Skin of body (tissue), 2 donors: ENCODE results near the gene RASA2. TPM values are rescaled to one million over a fixed set of nuclear protein-coding genes. Genes with fewer than 3 reads are reported as not detected.

Experiments
- DNase-seq: peaks from one replicate; lab custom pipeline; 2025; lab: John Stamatoyannopoulos, UW
- total RNA-seq: library from RNA; depleted of rRNA; stranded (reverse); fragments of >200 nt; gene quantifications from one replicate; pipeline ENCODE4 v1.2.3, GENCODE V29; 2014

RASA2 gene
- total RNA-seq, 1 donor from 2014 or later = 23.3 TPM

DNA sequence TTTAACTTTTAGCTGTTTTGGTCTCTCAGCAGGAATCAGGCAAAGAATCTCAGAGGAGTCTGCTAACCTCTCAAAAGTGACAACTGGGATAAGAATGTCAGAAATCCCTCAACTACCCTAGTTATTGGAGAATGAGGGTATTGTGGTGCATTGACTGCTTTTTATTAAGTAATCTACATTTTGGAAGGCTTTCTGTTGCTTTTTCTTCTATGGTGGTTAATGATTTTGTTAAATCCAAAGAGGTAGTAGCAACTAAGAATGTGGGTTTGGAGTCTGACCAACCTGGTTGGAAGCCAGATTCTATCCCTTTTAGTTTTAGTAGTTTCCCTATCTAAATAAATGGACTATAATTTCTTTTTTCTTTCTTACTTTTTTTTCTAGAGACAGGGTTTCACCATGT lies 156.6 kb downstream of the RASA2 start:
- DNase-seq = no peak

DNA sequence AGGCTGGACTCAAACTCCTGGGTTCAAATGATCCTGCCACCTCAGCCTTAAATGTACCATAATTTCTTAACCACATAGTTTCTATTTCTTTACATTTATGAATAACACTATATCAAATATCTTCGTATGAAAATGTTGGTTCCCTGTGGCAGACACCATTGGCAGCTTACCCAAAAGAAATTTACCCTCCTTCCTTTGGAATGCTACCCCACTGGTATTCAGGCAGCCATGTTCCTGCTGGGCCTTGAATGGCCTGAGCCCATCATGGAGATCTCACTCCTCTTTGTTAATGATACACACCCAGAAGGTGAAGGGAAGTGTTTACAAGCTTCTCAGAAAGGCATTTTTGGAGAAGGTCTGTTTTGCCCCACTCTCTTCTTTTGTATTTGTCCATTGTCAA lies 157.0 kb downstream of the RASA2 start:
- DNase-seq = no peak

DNA sequence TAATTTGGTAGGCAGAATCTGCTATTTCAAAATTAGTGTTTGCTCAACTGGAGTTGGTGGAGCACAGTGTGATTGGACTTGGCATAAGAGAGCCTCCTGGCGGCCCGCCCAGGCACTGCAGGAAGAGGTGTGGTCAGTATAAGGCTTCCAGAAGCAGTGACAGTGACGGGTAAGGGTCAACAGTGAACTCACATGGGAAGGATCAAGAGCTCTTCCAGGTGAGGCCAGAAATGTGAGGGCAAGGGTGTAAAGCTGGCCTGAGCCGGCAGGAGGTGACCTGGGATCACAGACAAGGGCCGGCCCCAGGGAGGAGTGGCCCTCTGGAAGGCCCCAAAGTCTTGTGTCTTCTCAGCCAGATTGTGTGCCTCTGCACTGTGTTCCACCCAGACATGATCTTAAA lies 158.1 kb downstream of the RASA2 start:
- DNase-seq = no peak

DNA sequence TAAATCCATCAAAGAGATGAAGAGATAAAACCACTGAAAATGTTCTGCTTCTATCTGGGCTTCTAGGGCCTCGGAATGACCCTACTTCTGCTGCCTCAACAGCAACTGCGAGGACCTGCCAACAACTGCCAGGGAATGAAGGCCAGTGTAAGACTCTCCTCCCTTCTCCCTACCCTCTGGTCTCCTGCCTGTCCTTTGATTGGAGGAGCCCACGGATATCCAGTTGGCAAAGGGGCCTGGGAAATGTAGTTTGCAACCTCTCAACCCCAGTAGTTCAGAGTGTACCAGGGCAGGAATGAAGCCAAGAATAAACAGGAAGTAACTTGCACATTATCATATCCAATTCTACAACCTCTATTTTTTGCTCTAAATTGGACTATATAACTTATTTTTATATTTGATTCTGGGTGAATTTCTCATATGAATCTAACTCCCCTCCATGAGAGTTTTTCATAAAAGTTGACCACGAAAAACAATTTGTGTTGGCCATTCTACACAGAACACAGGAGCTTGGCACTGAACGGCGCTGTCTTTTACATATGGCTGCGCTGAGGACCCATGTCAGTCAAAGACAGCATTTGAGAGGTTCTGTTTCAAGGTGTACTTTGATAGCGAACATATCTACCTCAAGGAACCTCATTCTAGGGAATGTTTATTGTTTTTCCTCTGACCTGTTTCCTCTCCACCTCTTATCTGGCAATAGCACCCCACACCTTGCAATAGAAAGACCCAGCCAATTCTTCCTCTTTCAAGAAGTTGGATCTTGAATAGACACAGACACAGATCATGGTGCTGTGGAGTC lies 160.1 kb downstream of the RASA2 start:
- DNase-seq = peak; percentile 5

DNA sequence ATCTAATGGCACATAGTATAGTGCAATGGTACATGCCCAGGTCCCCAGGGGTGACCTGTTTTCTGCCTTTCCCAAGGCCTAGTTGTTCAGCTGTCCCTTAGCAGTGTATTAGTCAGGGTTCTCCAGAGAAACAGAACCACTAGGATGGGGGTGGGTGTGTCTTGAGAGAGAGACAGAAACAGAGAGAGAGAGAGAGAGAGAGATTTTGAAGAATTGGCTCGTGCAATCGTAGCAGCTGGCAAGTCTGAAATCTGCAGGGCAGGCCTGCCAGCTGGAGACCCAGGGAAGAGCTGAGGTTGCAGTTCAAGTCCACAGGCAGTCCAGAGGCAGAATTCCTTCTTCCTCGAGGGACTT lies 160.7 kb downstream of the RASA2 start:
- no peak for DNase-seq

DNA sequence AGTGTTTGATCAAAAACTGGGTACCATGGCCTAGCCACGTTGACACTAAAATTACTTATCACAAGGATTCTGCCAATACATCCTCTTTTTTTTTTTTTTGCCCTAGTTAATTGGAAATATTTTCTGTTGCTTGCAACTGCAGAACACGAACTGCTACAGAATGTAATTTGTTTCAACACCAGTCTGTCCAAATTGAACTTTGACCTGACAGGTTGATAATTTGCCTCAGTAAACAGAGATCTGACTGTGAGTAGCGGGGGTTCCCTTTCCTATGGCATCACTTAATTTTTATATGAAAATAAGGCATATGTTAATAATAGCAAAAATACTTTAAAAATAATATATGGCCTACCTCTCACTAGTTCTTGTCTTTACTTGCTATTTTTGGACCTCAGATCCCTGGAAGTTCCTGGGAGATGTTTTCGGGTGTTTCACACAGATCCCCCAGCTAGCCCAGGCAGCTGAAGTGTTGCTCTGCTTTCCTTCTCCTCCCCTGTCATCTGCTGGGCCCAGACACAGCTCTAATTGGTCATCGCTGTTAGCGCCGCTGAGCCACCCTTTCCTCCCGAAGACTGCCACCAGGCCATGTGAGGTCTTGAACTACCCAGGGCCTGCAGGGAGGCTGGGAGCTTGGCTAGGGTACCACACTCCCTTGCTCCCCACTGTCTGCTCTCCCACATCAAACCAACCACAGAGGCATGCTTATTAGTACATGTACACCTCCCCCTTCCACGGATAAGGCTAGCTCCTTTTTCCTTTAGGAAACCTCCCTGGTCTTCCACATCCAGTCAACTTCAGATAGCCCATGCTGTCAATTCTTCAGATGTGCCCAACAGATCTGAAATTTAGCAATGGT lies 161.5 kb downstream of the RASA2 start:
- no peak for DNase-seq

DNA sequence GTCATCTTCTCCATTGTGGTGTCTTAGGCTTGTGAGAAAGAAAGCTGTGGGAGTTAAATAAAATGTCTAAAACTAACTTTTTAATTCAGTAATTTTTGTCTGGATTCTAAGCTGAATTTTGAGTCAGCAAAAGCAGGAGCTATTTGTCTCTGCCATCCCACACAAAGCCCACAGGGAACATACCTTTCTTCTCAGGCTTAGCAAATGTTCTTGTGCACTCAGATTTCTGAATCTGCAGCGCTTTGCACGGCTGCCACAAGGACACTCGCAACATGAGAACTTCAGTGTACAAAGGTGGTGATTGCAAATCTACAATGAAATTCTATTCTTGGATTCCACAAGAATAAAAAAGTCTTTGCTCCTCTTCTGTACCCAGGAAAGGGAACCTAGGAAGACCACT lies 163.0 kb downstream of the RASA2 start:
- no peak for DNase-seq

DNA sequence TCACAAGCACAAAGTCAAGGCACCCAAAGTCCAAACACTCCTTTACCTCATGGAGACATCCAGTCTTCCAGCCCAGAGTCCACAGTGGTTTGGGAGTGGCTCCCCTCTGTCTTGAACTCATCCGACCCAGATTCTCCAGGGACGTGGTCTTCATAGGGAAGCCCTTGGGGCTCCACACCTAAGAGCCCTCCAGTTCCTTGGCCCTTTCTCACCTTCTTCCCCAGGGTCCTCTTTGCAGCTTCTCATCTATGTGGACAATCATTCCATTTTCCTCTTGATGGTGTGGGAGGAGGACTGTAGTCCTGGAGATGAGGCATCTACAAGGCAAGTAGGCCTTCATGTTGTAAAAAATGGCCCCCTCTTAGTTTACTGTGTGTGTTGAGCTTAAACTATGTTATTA lies 164.0 kb downstream of the RASA2 start:
- no peak for DNase-seq

DNA sequence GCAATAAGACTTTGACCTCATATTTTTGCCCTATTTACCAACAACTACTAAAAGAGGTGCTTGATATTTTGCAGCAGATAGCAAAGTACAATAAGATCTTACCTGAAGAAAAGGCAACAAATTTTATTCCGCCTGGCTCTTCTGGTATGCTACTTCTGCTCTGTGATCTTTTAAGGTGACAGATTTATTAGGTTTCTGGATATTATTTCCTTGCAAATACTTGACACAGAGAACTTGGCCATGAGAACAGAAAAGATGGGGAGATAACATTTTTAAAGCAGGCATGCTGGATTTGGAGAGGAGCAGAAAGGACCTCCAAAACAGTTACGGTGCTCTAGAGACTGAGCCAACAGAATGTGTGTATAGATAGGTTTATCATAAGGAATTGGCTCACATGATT lies 164.6 kb downstream of the RASA2 start:
- no peak for DNase-seq

DNA sequence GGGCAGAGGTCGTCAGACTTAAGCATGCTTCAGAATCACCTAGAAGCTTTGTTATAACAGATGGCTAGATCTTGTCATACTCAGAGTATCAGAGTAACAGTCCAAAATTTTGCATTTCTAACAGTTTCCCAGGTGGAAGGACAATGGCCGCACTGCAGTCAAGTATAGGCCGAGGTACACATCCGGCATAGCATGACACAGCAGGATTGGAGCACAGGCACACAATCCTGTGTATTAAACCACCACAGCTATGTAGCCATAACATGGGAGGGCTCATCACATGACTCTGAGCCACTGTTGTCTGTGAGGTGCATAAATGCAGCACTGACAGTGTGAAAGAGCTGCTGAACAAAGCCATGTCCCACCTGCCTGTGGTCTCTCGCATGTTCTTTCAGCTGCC lies 165.5 kb downstream of the RASA2 start:
- no peak for DNase-seq

DNA sequence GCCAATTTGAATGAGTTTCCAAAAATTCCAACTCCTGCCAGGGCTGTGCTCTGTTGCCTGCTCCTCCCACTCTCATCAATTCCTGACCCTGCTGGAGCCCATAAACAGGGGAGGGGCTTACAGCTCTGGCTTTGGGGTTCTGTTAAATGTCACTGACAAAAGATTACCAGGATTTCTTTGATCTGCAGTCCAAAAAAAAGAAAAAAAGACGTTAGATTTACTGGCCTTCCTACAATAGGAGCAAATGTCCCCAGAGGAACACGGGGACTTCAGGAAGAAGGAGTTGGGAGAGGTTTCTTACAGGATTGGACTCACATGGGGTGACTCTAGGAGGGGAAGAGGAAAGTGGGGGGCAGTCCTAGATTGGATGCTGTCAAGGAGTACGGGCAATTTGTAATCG lies 167.0 kb downstream of the RASA2 start:
- DNase-seq = no peak

DNA sequence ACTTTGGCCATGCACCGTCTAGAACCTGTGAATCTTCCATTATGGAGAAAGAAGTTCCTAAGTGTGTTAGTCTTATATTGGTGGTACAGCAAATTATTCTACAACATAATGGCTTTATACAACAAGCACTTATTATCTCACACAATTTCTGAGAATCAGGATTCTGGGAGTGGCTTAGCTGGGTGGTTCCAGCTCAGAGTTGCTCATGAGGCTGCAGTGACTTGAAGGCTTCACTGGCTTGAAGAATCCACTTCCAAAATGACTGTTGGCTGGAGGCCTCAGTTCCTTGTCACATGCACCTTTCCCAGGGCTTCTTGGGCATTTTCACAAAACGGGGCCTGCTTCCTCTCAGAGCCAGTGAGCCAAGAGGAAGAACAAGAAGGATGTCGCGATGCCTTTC lies 169.0 kb downstream of the RASA2 start:
- no peak for DNase-seq

DNA sequence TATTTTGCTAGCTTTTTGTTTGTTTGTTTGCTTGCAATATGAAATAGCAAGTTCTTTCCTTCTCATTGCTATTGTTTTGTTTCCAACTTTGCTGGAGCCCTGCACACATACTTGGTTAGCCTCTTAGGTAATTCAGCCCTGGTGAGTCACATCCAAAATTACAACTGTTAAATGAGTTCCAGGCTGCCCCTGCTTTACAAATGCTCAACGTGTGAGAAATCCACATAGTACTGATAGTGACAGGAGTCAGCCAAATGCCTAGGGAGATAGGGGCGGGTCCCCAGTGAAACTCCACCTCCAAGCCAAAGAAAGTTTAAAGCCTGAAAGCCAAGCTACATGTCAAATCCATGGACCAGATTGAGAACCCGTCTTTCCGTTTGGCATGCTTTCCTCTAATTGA lies 169.9 kb downstream of the RASA2 start:
- DNase-seq = no peak

DNA sequence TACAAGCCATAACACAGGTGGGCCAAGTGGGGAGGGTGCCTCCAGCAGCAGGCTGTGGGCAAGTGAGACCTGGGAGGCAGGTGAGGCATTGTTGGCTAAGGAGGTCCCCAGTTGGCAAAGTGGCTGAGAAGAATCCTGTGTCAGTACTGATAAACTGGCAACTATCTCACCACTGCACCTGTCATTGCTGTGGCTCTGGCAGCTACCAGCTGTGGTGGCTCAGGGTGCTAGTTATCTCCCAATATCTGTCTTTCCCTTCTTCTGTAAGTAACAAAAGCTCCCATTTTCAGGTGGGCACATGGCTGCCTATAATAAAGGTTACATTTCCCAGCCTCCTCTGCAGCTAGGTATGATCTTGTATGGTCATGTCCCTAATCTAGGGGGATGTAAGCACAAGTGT lies 170.7 kb downstream of the RASA2 start:
- no peak for DNase-seq

DNA sequence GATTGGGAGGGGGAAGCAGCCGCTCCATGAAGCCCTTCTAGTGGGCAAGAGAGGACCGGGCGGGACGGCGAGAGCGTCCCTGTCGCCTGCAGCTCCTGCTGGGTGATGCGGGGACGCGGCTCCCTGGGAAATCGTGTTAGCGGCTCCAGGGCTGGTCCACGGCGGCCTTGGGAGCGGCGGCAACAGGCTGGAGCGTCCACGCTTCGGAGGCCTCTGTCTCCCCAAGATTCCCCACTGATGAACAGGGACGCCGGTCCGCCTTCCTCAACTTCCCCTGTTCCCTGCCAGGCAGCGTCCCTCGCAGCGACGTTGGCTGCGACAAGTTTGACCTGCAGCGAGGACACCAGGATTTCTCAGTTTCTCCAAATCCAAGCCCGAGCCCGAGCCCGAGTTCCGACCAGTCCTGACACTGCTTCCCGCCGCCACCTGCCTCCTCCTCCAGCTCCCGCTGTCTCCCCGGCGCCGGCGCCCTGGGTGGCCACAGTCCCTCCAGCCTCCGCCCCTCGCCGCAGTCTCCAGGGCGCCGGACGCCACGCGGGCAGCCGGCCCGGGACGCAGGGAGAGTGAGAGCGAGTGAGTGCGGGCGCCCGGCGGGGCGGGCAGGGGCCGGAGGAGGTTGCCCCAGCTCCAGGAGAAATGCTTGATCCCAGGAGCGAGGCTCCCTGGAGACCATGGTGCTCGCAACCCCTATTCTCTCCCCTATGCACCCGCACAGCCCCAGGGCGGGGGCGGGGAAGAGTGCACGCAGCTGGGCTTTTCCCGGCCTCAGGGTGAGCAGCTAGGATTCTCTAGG lies 173.2 kb downstream of the RASA2 start:
- DNase-seq = no peak

DNA sequence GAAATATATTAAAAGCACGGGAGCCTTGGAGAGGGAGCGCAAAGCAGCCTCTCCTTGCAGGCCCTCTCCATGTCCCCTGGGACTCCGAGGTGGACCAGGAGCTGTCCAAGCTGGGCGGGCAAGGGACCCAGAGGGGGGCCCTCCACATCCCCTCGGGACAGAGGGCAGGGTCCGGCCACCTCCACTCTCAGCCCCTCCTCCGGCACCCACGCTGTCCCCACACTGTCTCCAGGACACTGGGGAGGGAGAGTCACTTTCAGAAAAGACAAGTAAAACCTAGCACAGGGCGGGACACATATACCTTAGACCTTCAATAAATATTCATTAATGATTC lies 173.8 kb downstream of the RASA2 start:
- no peak for DNase-seq

DNA sequence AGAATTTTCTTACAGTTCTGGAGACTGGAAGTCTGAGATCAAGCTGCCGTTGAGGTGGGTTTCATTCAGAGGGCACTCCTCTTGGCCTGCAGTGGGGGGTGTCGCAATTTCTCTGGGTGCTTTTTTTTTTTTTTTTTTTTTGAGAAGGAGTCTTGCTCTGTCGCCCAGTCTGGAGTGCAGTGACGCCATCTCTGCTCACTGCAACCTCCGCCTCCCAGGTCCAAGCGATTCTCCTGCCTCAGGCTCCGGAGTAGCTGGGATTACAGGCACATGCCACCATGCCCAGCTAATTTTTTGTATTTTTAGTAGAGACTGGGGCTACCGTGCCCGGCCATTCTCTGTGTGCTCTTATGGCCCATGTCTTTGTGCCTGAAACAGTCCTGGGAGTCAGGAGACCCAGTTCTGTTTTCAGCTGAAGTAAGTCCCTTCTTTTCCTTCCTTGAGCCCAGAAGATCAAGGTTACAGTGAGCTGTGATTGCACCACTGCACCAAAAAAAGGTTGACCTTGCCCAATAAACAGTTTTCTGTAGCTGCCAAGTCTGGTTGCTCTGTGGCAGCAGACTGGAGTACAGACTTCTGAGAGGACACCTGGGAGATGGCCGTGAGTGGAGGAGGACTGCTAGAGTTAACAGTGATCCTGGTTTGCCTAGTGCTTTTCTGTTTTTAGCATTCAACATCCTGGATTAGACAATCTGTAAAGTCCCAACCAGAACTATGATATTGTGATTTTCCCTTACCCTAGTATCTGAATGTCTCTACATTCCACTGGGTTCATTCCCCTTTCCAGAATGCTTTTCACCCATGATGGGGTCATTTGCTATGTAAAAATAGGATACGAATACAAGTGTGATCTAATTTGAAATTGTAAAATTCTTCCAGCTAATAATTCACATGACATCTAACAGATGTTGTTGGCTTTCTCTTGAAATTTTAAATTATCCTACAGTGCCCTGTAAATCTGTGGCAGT lies 174.7 kb downstream of the RASA2 start:
- DNase-seq = no peak

DNA sequence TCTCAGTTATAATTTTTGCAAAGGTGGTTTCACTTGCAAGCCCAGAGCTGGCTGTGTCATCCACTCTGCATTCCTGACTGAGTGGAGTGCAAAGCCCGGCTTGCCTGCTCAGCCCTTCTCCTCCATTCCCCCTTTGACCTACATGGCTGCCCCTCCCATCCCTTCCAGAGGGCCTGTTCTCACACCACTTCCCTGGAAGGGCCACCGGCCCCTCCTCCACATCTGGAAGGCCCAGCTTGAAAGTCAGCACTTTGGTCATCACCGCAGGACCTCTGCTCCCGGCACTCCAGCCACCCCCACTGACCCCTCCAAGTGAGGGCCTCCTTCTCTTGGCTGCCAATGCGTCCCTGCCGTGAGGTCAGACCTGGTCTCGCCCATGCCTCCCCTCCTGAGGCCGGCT lies 177.2 kb downstream of the RASA2 start:
- no peak for DNase-seq
